Fibroblast of mammary gland (primary cell): Measurements from ENCODE around the gene LRRC27.
"Not testable (repeated sequence)": the region's sequence is repeated elsewhere in the genome, so short reads cannot be mapped to it uniquely, and the experiment has no call there.

Experiments
- DNase-seq: peaks from one replicate; pipeline ENCODE4 v3.0.0-alpha.2; 2010; ENCODE audit warnings: low read depth
- H3K4me3 ChIP-seq: 2 replicates; pipeline ENCODE4 v1.5.1; 2011; ENCODE audit warnings: low read depth, mild to moderate bottlenecking, low read length, moderate library complexity; ENCODE audit not compliant: control insufficient read depth
- CTCF ChIP-seq: conservative IDR thresholded peaks from 2 replicates; pipeline ENCODE4 v1.5.1; 2011; ENCODE audit warnings: low read depth, low read length, inconsistent platforms; ENCODE audit not compliant: control insufficient read depth, insufficient read depth

LRRC27 gene

GRCh38 chr10:132352462-132353308 is 20.7 kb downstream of the LRRC27 start:
- TF ChIP-seq CTCF: peak; percentile 76
- peak; percentile 55 for DNase-seq
- not testable (repeated sequence) for H3K4me3 ChIP-seq

GRCh38 chr10:132353456-132354355 is 21.7 kb downstream of the LRRC27 start:
- no peak for DNase-seq
- no peak overlapping the region for H3K4me3 ChIP-seq
- no peak for TF ChIP-seq CTCF

GRCh38 chr10:132354356-132355094 is 22.5 kb downstream of the LRRC27 start:
- no peak for TF ChIP-seq CTCF
- no peak overlapping the region for H3K4me3 ChIP-seq
- peak; percentile 14 for DNase-seq

- no peak for TF ChIP-seq CTCF
- H3K4me3 ChIP-seq: no peak overlapping the region
- no peak for DNase-seq
These were observed 23.3 kb downstream of the LRRC27 start for GRCh38 chr10:132355297-132355696.

- TF ChIP-seq CTCF: no peak
- DNase-seq: no peak
- no peak overlapping the region for H3K4me3 ChIP-seq
These were observed 23.8 kb downstream of the LRRC27 start for GRCh38 chr10:132355754-132356153.

- DNase-seq: no peak
- no peak overlapping the region for H3K4me3 ChIP-seq
- TF ChIP-seq CTCF: no peak
These were observed 24.7 kb downstream of the LRRC27 start for GRCh38 chr10:132356621-132357195.
